T-cell (primary cell): ENCODE results near the gene MBL2. TPM values are rescaled to one million over a fixed set of nuclear protein-coding genes. Genes with fewer than 3 reads are reported as not detected.

ENCODE experiments used
- ATAC-seq, 4 experiments: fragments of 200-7000 bp in 3 of 4; fragments of 150-1000 bp in 1 of 4; cut with Tn5 transposase; replicated peaks in 1 of 4; 1 replicate in 3 of 4; 2 replicates in 1 of 4; pipeline ENCODE4 v1.10.0; 2021; ENCODE audit warnings: moderate library complexity in 3 of 4, mild to moderate bottlenecking in 2 of 4, moderate number of reproducible peaks in 1 of 4
- CTCF ChIA-PET, 2 donors: fragments of 300-600 bp; sonication (Branson Sonifier 250); formaldehyde crosslinking; loops; one replicate each; lab custom pipeline; 2022; ENCODE audit warnings: antibody characterized with exemption in 2 of 2; lab: Charles Lee
- POLR2A ChIA-PET, 2 donors: fragments of 300-600 bp; sonication (Branson Sonifier 250); formaldehyde crosslinking; loops; one replicate each; lab custom pipeline; 2022; ENCODE audit warnings: antibody characterized with exemption in 2 of 2; lab: Charles Lee
- DNase-seq, 35 experiments: peaks; one replicate each; pipeline versions ENCODE4 v3.0.0 to v3.0.0-alpha.2; 2013 to 2023
- H3K27ac ChIP-seq: one replicate; pipeline ENCODE4 v1.5.1; 2013; ENCODE audit warnings: low read length
- H3K27me3 ChIP-seq, 2 experiments: replicated peaks in 1 of 2; 1 replicate in 1 of 2; 2 replicates in 1 of 2; pipeline versions ENCODE4 v1.6.1 to v1.7.0; 2013; ENCODE audit warnings: low read length in 1 of 2, mixed read lengths in 1 of 2; ENCODE audit not compliant: control insufficient read depth in 2 of 2, insufficient read depth in 2 of 2; ENCODE audit errors: extremely low read depth in 1 of 2
- H3K36me3 ChIP-seq, 2 donors: 1 replicate in 1 of 2; 2 replicates in 1 of 2; pipeline versions ENCODE4 v1.6.1 to v1.7.0; 2013; ENCODE audit warnings: low read length in 1 of 2; ENCODE audit not compliant: control insufficient read depth in 2 of 2, insufficient read depth in 1 of 2; ENCODE audit errors: extremely low read depth in 1 of 2
- H3K4me1 ChIP-seq, 2 experiments: 1 replicate in 1 of 2; 2 replicates in 1 of 2; pipeline versions ENCODE4 v1.6.1 to v1.7.0; 2013; ENCODE audit warnings: low read length in 2 of 2, mixed read lengths in 1 of 2; ENCODE audit not compliant: insufficient read depth in 2 of 2, control insufficient read depth in 1 of 2; ENCODE audit errors: extremely low read depth in 1 of 2
- H3K4me3 ChIP-seq, 2 donors: 1 replicate in 1 of 2; 2 replicates in 1 of 2; pipeline versions ENCODE4 v1.5.1 to v1.7.0; 2013; ENCODE audit warnings: mild to moderate bottlenecking in 2 of 2, low read length in 1 of 2, moderate library complexity in 1 of 2; ENCODE audit not compliant: control insufficient read depth in 1 of 2; ENCODE audit errors: extremely low read depth in 1 of 2
- H3K9me3 ChIP-seq: 2 replicates; pipeline ENCODE4 v1.7.0; 2013
- H3K27ac Mint-ChIP-seq, 2 donors: one replicate each; pipeline ENCODE4 v1.8.0; 2020 to 2021; ENCODE audit warnings: mild to moderate bottlenecking in 2 of 2, mixed read lengths in 2 of 2
- H3K27me3 Mint-ChIP-seq, 2 donors: one replicate each; pipeline ENCODE4 v1.8.0; 2021 to 2022; ENCODE audit warnings: mixed read lengths in 2 of 2
- H3K36me3 Mint-ChIP-seq: one replicate; pipeline ENCODE4 v1.8.0; 2021; ENCODE audit warnings: mixed read lengths
- H3K4me1 Mint-ChIP-seq, 3 donors: one replicate each; pipeline ENCODE4 v1.8.0; 2020 to 2022; ENCODE audit warnings: mixed read lengths in 3 of 3, mild to moderate bottlenecking in 1 of 3
- H3K4me3 Mint-ChIP-seq, 3 donors: one replicate each; pipeline ENCODE4 v1.8.0; 2020 to 2022; ENCODE audit warnings: mild to moderate bottlenecking in 3 of 3, mixed read lengths in 3 of 3, moderate library complexity in 3 of 3
- H3K9me3 Mint-ChIP-seq, 3 donors: one replicate each; pipeline ENCODE4 v1.8.0; 2020 to 2022; ENCODE audit warnings: mixed read lengths in 3 of 3
- WGBS: methylation state at CpG from one replicate; pipeline ENCODE4 v1.1.5; 2013; ENCODE audit warnings: missing lambda C conversion rate; ENCODE audit not compliant: insufficient coverage; 5-methylcytosine and 5-hydroxymethylcytosine counted together
- total RNA-seq, 35 experiments: library from RNA in 6 of 35; stranded (reverse) in 6 of 35; fragments of 120-200 nt in 1 of 35; gene quantifications; one replicate each; pipeline versions ENCODE4 v1.2.1 to v1.2.4 and lab custom pipeline; 2013 to 2026

The MBL2 gene
- total RNA-seq, 5 donors from 2014 or later (not counting 1 experiment from before 2014, with no cell fraction given): 0.10 TPM; not detected in 4

- Histone ChIP-seq H3K4me1 (no peaks in the 10 kb centered on the region), H3K27me3 (no peaks in the 10 kb centered on the region), H3K36me3 (no peaks in the 10 kb centered on the region), H3K9me3 (no peaks in the 10 kb centered on the region), H3K27ac (no peak overlapping the region), H3K4me3 (no peak overlapping the region)
- DNase-seq (no peak), ATAC-seq (no peak)
- no peak overlapping the region for H3K4me3 Mint-ChIP-seq
- ChIA-PET CTCF (no interaction called here), POLR2A (no interaction called here)
- 86% methylated on average over 22 of the region's 25 CpGs for WGBS
- H3K4me1 Mint-ChIP-seq: no peaks in the 10 kb centered on the region
- no peaks in the 10 kb centered on the region for H3K27me3 Mint-ChIP-seq
- H3K27ac Mint-ChIP-seq: no peak overlapping the region
- H3K36me3 Mint-ChIP-seq: no peaks in the 10 kb centered on the region
- H3K9me3 Mint-ChIP-seq: peaks cover 8 to 10% (median 10%) of the 10 kb centered on the region in 3 donors
Observed at GRCh38 chr10:52805414-52806285, 33.1 kb upstream of the MBL2 start.

- Histone ChIP-seq H3K27me3 (no peaks in the 10 kb centered on the region), H3K4me3 (no peak overlapping the region), H3K9me3 (no peaks in the 10 kb centered on the region), H3K27ac (no peak overlapping the region), H3K36me3 (no peaks in the 10 kb centered on the region), H3K4me1 (no peaks in the 10 kb centered on the region)
- no peak for DNase-seq
- no peak for ATAC-seq
- no CpG with 5 or more reads among the region's 1 CpG for whole genome bisulfite sequencing
- ChIA-PET CTCF (no interaction called here), POLR2A (no interaction called here)
- Mint-ChIP-seq H3K27ac (no peak overlapping the region), H3K27me3 (no peaks in the 10 kb centered on the region), H3K4me1 (no peaks in the 10 kb centered on the region), H3K36me3 (no peaks in the 10 kb centered on the region), H3K4me3 (no peak overlapping the region), H3K9me3 (peaks cover 3 to 16% (median 15%) of the 10 kb centered on the region in 3 donors)
Observed at GRCh38 chr10:52801947-52802346, 29.4 kb upstream of the MBL2 start.

- Histone ChIP-seq H3K36me3 (no peaks in the 10 kb centered on the region), H3K9me3 (no peaks in the 10 kb centered on the region), H3K4me1 (no peaks in the 10 kb centered on the region), H3K27me3 (no peaks in the 10 kb centered on the region), H3K4me3 (no peak overlapping the region), H3K27ac (no peak overlapping the region)
- no peak for DNase-seq
- Mint-ChIP-seq H3K27me3 (no peaks in the 10 kb centered on the region), H3K27ac (no peak overlapping the region), H3K36me3 (no peaks in the 10 kb centered on the region), H3K4me3 (no peak overlapping the region), H3K9me3 (peaks cover 0 to 5% (median 3%) of the 10 kb centered on the region in 3 donors), H3K4me1 (no peaks in the 10 kb centered on the region)
- ATAC-seq: no peak
- ChIA-PET CTCF (no interaction called here), POLR2A (no interaction called here)
- 82% methylated on average over 5 of the region's 5 CpGs for WGBS
Observed at GRCh38 chr10:52786098-52786497, 13.5 kb upstream of the MBL2 start.

GRCh38 chr10:52785418-52785817 is 12.8 kb upstream of the MBL2 start:
- no peaks in the 10 kb centered on the region for H3K27me3 ChIP-seq
- Mint-ChIP-seq H3K27me3 (no peaks in the 10 kb centered on the region), H3K4me3 (no peak overlapping the region), H3K9me3 (peaks cover 0 to 5% (median 3%) of the 10 kb centered on the region in 3 donors), H3K36me3 (no peaks in the 10 kb centered on the region), H3K27ac (no peak overlapping the region), H3K4me1 (no peaks in the 10 kb centered on the region)
- H3K36me3 ChIP-seq: no peaks in the 10 kb centered on the region
- H3K9me3 ChIP-seq: no peaks in the 10 kb centered on the region
- no peak overlapping the region for H3K27ac ChIP-seq
- H3K4me3 ChIP-seq: no peak overlapping the region
- ATAC-seq (no peak), DNase-seq (no peak)
- 27% methylated on average over 3 of the region's 3 CpGs for WGBS
- CTCF ChIA-PET: no interaction called here
- POLR2A ChIA-PET: no interaction called here
- H3K4me1 ChIP-seq: no peaks in the 10 kb centered on the region

- H3K4me3 ChIP-seq: no peak overlapping the region
- H3K36me3 ChIP-seq: no peaks in the 10 kb centered on the region
- no peaks in the 10 kb centered on the region for H3K4me1 Mint-ChIP-seq
- H3K4me3 Mint-ChIP-seq: no peak overlapping the region
- WGBS: 85% methylated on average over 2 of the region's 3 CpGs
- ChIA-PET POLR2A (no interaction called here), CTCF (no interaction called here)
- no peak for DNase-seq
- H3K27me3 ChIP-seq: no peaks in the 10 kb centered on the region
- no peak for ATAC-seq
- no peaks in the 10 kb centered on the region for H3K4me1 ChIP-seq
- H3K9me3 Mint-ChIP-seq: peaks cover 0 to 3% (median 3%) of the 10 kb centered on the region in 3 donors
- no peaks in the 10 kb centered on the region for H3K36me3 Mint-ChIP-seq
- no peaks in the 10 kb centered on the region for H3K27me3 Mint-ChIP-seq
- no peak overlapping the region for H3K27ac ChIP-seq
- no peaks in the 10 kb centered on the region for H3K9me3 ChIP-seq
- H3K27ac Mint-ChIP-seq: no peak overlapping the region
Observed at GRCh38 chr10:52783726-52784125, 11.1 kb upstream of the MBL2 start.

GRCh38 chr10:52782554-52782953 is 10.0 kb upstream of the MBL2 start:
- H3K27ac ChIP-seq: no peak overlapping the region
- no peaks in the 10 kb centered on the region for H3K36me3 ChIP-seq
- H3K36me3 Mint-ChIP-seq: no peaks in the 10 kb centered on the region
- H3K4me3 Mint-ChIP-seq: no peak overlapping the region
- H3K4me1 Mint-ChIP-seq: no peaks in the 10 kb centered on the region
- H3K4me3 ChIP-seq: no peak overlapping the region
- H3K27me3 Mint-ChIP-seq: no peaks in the 10 kb centered on the region
- no peak overlapping the region for H3K27ac Mint-ChIP-seq
- H3K27me3 ChIP-seq: no peaks in the 10 kb centered on the region
- H3K4me1 ChIP-seq: no peaks in the 10 kb centered on the region
- H3K9me3 Mint-ChIP-seq: peaks cover 0 to 3% (median 0%) of the 10 kb centered on the region in 3 donors
- DNase-seq: no peak
- CTCF ChIA-PET: no interaction called here
- POLR2A ChIA-PET: no interaction called here
- ATAC-seq: no peak
- no peaks in the 10 kb centered on the region for H3K9me3 ChIP-seq
